ENCODE data around the gene PRKCA. TPM values are rescaled to one million over a fixed set of nuclear protein-coding genes. Genes with fewer than 3 reads are reported as not detected.

Gene PRKCA
- total RNA-seq, 2 experiments from 2014 or later, result 63.1 to 68.9 TPM

GRCh38 chr17:66413559-66414520, 111.4 kb downstream of the PRKCA start:
- ATAC-seq (no peak), DNase-seq (no peak)
- CTCF ChIA-PET, result interaction anchor here (1.0 to 1.5 kb wide), 2 partner anchors 21 to 219 kb away, joined by 3 read pairs; no protein-coding TSS in a partner anchor
- Mint-ChIP-seq H3K27ac (no peak overlapping the region), H3K9me3 (ENCODE audit: low read depth) (no peaks in the 10 kb centered on the region), H3K4me1 (peaks cover 17% of the 10 kb centered on the region), H3K36me3 (peaks cover 5% of the 10 kb centered on the region), H3K4me3 (no peak overlapping the region), H3K27me3 (no peaks in the 10 kb centered on the region)

- DNase-seq (no peak), ATAC-seq (no peak)
- H3K4me3 Mint-ChIP-seq, result no peak overlapping the region
- no peaks in the 10 kb centered on the region for H3K27me3 Mint-ChIP-seq
- H3K27ac Mint-ChIP-seq, result no peak overlapping the region
- H3K9me3 Mint-ChIP-seq (ENCODE audit: low read depth), result no peaks in the 10 kb centered on the region
- CTCF ChIA-PET, result interaction anchor here (1.5 kb wide), 1 partner anchor 22 kb away, joined by 3 read pairs; no protein-coding TSS in a partner anchor
- H3K36me3 Mint-ChIP-seq, result peaks cover 5% of the 10 kb centered on the region
- H3K4me1 Mint-ChIP-seq, result peaks cover 17% of the 10 kb centered on the region
Measured at GRCh38 chr17:66414561-66415175, 112.3 kb downstream of the PRKCA start.

- Mint-ChIP-seq H3K4me1 (peaks cover 18% of the 10 kb centered on the region), H3K4me3 (no peak overlapping the region), H3K27ac (no peak overlapping the region), H3K27me3 (no peaks in the 10 kb centered on the region), H3K36me3 (peaks cover 5% of the 10 kb centered on the region), H3K9me3 (ENCODE audit: low read depth) (no peaks in the 10 kb centered on the region)
- ATAC-seq (no peak), DNase-seq (no peak)
- CTCF ChIA-PET, result interaction anchor here (0.8 kb wide), 1 partner anchor 151 kb away, joined by 3 read pairs; no protein-coding TSS in a partner anchor
Measured at GRCh38 chr17:66415366-66416206, 113.2 kb downstream of the PRKCA start.

GRCh38 chr17:66416207-66416940, 114.0 kb downstream of the PRKCA start:
- DNase-seq (no peak), ATAC-seq (no peak)
- peaks cover 22% of the 10 kb centered on the region for H3K4me1 Mint-ChIP-seq
- CTCF ChIA-PET, result interaction anchor here (0.8 kb wide), 1 partner anchor 150 kb away, joined by 3 read pairs; no protein-coding TSS in a partner anchor
- peaks cover 7% of the 10 kb centered on the region for H3K36me3 Mint-ChIP-seq
- no peak overlapping the region for H3K27ac Mint-ChIP-seq
- H3K4me3 Mint-ChIP-seq, result no peak overlapping the region
- H3K9me3 Mint-ChIP-seq (ENCODE audit: low read depth), result no peaks in the 10 kb centered on the region
- H3K27me3 Mint-ChIP-seq, result no peaks in the 10 kb centered on the region

GRCh38 chr17:66417300-66417719, 114.9 kb downstream of the PRKCA start:
- CTCF ChIA-PET, result no interaction called here
- peaks cover 24% of the 10 kb centered on the region for H3K4me1 Mint-ChIP-seq
- H3K36me3 Mint-ChIP-seq, result peaks cover 10% of the 10 kb centered on the region
- H3K9me3 Mint-ChIP-seq (ENCODE audit: low read depth), result no peaks in the 10 kb centered on the region
- H3K27ac Mint-ChIP-seq, result no peak overlapping the region
- H3K27me3 Mint-ChIP-seq, result no peaks in the 10 kb centered on the region
- ATAC-seq (no peak), DNase-seq (no peak)
- no peak overlapping the region for H3K4me3 Mint-ChIP-seq

GRCh38 chr17:66420961-66421371, 118.6 kb downstream of the PRKCA start:
- peaks cover 39% of the 10 kb centered on the region for H3K4me1 Mint-ChIP-seq
- H3K9me3 Mint-ChIP-seq (ENCODE audit: low read depth), result no peaks in the 10 kb centered on the region
- no peak for DNase-seq
- no peak overlapping the region for H3K4me3 Mint-ChIP-seq
- H3K27me3 Mint-ChIP-seq, result no peaks in the 10 kb centered on the region
- H3K27ac Mint-ChIP-seq, result no peak overlapping the region
- ATAC-seq, result no peak
- CTCF ChIA-PET, result interaction anchor here (0.9 to 2.0 kb wide), 2 partner anchors 146 to 165 kb away, joined by 3 to 4 read pairs; no protein-coding TSS in a partner anchor
- peaks cover 5% of the 10 kb centered on the region for H3K36me3 Mint-ChIP-seq

GRCh38 chr17:66422186-66422585, 119.8 kb downstream of the PRKCA start:
- no peak for ATAC-seq
- no peaks in the 10 kb centered on the region for H3K27me3 Mint-ChIP-seq
- H3K36me3 Mint-ChIP-seq, result peaks cover 5% of the 10 kb centered on the region
- peaks cover 46% of the 10 kb centered on the region for H3K4me1 Mint-ChIP-seq
- CTCF ChIA-PET, result interaction anchor here (0.9 to 2.0 kb wide), 2 partner anchors 144 to 166 kb away, joined by 3 to 4 read pairs; no protein-coding TSS in a partner anchor
- H3K4me3 Mint-ChIP-seq, result no peak overlapping the region
- no peak for DNase-seq
- H3K27ac Mint-ChIP-seq, result no peak overlapping the region
- H3K9me3 Mint-ChIP-seq (ENCODE audit: low read depth), result no peaks in the 10 kb centered on the region

- Mint-ChIP-seq H3K4me1 (peaks cover 49% of the 10 kb centered on the region), H3K4me3 (no peak overlapping the region)
Measured at GRCh38 chr17:66423056-66423955, 120.9 kb downstream of the PRKCA start.

GRCh38 chr17:66425756-66426396, 123.5 kb downstream of the PRKCA start:
- no peak for DNase-seq
- Mint-ChIP-seq H3K27ac (peak overlapping the region; percentile 74), H3K4me3 (peak overlapping the region; percentile 29), H3K9me3 (ENCODE audit: low read depth) (no peaks in the 10 kb centered on the region), H3K27me3 (no peaks in the 10 kb centered on the region), H3K4me1 (peaks cover 49% of the 10 kb centered on the region), H3K36me3 (peaks cover 6% of the 10 kb centered on the region)
- ATAC-seq, result no peak
- CTCF ChIA-PET, result interaction anchor here (0.8 to 3.1 kb wide), 5 partner anchors 10 to 226 kb away, joined by 3 to 9 read pairs (median 4); no protein-coding TSS in a partner anchor

More at GRCh38 chr17:66423056-66423955, 120.9 kb downstream of the PRKCA start:
- Mint-ChIP-seq H3K36me3 (peaks cover 6% of the 10 kb centered on the region), H3K27ac (peak overlapping the region; percentile 28), H3K9me3 (ENCODE audit: low read depth) (no peaks in the 10 kb centered on the region), H3K27me3 (no peaks in the 10 kb centered on the region)
- ATAC-seq (no peak), DNase-seq (no peak)
- CTCF ChIA-PET, result no interaction called here

- Mint-ChIP-seq H3K4me1 (peaks cover 44% of the 10 kb centered on the region), H3K4me3 (peak overlapping the region; percentile 29), H3K9me3 (ENCODE audit: low read depth) (no peaks in the 10 kb centered on the region), H3K27ac (peak overlapping the region; percentile 74), H3K27me3 (no peaks in the 10 kb centered on the region), H3K36me3 (peaks cover 4% of the 10 kb centered on the region)
- ATAC-seq, result peak; percentile 94
- CTCF ChIA-PET, result interaction anchor here (0.8 to 3.1 kb wide), 6 partner anchors 9 to 226 kb away, joined by 3 to 9 read pairs (median 4); no protein-coding TSS in a partner anchor
- peak; percentile 74 for DNase-seq
Measured at GRCh38 chr17:66426397-66427033, 124.1 kb downstream of the PRKCA start.

GRCh38 chr17:66427134-66427533, 124.7 kb downstream of the PRKCA start:
- Mint-ChIP-seq H3K4me3 (no peak overlapping the region), H3K27me3 (no peaks in the 10 kb centered on the region), H3K27ac (no peak overlapping the region), H3K4me1 (peaks cover 38% of the 10 kb centered on the region), H3K9me3 (ENCODE audit: low read depth) (no peaks in the 10 kb centered on the region), H3K36me3 (peaks cover 1% of the 10 kb centered on the region)
- ATAC-seq, result no peak
- CTCF ChIA-PET, result interaction anchor here (1.3 to 3.1 kb wide), 5 partner anchors 9 to 227 kb away, joined by 3 to 9 read pairs (median 4); no protein-coding TSS in a partner anchor
- no peak for DNase-seq

Measured in activated CD8-positive, alpha-beta memory T cell treated with anti-CD3 and anti-CD28 coated beads, Interleukin-2, amount 10 ng/mL, durations not matched to agents 7 days and 5 days (primary cell).